ENCODE data around the gene PAK1IP1.

DNA sequence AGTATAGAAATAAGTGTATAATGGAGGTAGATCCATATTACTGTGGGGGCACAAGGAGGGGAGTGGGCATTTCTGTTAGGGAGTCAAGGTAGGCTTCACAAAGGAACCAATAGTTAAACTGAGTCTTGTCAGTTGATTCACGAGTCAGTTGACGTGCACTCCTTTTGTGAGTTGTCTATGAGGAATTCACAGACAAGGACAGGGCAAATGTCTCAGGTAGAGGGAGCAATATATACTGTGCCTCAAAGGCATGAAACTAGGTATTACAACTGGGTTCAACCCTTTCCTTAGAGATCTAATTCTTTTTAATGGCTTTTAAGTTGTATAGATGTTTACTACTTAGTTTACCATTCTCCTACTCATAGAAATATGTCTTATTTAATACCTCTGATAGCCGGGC is 39.1 kb downstream of the PAK1IP1 start:
- TF ChIP-seq, protein P1, sequence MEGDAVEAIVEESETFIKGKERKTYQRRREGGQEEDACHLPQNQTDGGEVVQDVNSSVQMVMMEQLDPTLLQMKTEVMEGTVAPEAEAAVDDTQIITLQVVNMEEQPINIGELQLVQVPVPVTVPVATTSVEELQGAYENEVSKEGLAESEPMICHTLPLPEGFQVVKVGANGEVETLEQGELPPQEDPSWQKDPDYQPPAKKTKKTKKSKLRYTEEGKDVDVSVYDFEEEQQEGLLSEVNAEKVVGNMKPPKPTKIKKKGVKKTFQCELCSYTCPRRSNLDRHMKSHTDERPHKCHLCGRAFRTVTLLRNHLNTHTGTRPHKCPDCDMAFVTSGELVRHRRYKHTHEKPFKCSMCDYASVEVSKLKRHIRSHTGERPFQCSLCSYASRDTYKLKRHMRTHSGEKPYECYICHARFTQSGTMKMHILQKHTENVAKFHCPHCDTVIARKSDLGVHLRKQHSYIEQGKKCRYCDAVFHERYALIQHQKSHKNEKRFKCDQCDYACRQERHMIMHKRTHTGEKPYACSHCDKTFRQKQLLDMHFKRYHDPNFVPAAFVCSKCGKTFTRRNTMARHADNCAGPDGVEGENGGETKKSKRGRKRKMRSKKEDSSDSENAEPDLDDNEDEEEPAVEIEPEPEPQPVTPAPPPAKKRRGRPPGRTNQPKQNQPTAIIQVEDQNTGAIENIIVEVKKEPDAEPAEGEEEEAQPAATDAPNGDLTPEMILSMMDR (conservative IDR thresholded peaks at IDR 0.05; ENCODE audit: low read length): no peak
- no peak for TF ChIP-seq EZH2phosphoT487 (IDR thresholded peaks at IDR 0.05; ENCODE audit: borderline replicate concordance)

All from Loucy (cell line).